WTC11 (cell line): ENCODE data around the gene ARHGAP26.

ENCODE experiments used
- CTCF ChIP-seq: fragments of 200-600 bp; IDR thresholded peaks from 2 replicates; pipeline ENCODE4 v1.8.0; 2022; ENCODE audit warnings: antibody characterized with exemption
- NFYB ChIP-seq: sonication (generic); formaldehyde crosslinking; conservative IDR thresholded peaks from 2 replicates; pipeline ENCODE4 v1.8.0; 2022; ENCODE audit warnings: low read depth, missing genetic modification reagents
- ZNF532 ChIP-seq: fragments of 250-450 bp; sonication (Bioruptor Pico); IDR thresholded peaks from 2 replicates; pipeline ENCODE4 v1.9.0; 2021; ENCODE audit warnings: mild to moderate bottlenecking, borderline replicate concordance

GRCh38 chr5:142815469-142815868 lies 45.3 kb downstream of the ARHGAP26 start:
- TF ChIP-seq ZNF532 (CRISPR knock-in tag): no peak
- no peak for TF ChIP-seq CTCF
- no peak for TF ChIP-seq NFYB (CRISPR knock-in tag)
